ENCODE measurements around the gene PHACTR3. TPM values are rescaled to one million over a fixed set of nuclear protein-coding genes. Genes with fewer than 3 reads are reported as not detected.

The PHACTR3 gene
- total RNA-seq, 1 experiment from 2014 or later = not detected

DNA sequence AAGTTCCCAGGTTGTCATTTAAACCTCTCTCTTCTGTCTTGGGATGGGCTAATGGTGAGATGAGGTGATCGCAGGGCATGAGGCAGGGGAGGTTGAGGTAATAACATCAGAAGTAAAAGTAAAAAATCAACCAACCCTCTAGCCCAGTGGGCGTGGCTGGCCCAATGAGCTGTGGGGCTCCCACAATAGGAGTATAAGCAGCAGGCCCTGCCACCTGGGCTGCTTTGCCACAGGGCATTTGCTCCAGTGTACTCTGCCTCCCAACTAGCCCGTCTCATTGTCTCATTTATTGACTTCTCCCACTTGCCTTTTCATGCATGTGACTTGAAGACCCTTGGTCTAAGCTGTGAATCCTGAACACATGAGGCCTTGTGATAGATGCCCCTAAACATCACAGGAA is 62.8 kb downstream of the PHACTR3 start:
- CTCF ChIA-PET = no interaction called here
- H2AFZ ChIP-seq (ENCODE audit: low read depth, low read length, poor library complexity, severe bottlenecking) = no peak overlapping the region
- DNase-seq (ENCODE audit: low read depth, low spot score) (no peak), ATAC-seq (no peak)
- no peak for TF ChIP-seq SRF (IDR thresholded peaks at IDR 0.05; ENCODE audit: low read depth)
- TF ChIP-seq, protein P1, sequence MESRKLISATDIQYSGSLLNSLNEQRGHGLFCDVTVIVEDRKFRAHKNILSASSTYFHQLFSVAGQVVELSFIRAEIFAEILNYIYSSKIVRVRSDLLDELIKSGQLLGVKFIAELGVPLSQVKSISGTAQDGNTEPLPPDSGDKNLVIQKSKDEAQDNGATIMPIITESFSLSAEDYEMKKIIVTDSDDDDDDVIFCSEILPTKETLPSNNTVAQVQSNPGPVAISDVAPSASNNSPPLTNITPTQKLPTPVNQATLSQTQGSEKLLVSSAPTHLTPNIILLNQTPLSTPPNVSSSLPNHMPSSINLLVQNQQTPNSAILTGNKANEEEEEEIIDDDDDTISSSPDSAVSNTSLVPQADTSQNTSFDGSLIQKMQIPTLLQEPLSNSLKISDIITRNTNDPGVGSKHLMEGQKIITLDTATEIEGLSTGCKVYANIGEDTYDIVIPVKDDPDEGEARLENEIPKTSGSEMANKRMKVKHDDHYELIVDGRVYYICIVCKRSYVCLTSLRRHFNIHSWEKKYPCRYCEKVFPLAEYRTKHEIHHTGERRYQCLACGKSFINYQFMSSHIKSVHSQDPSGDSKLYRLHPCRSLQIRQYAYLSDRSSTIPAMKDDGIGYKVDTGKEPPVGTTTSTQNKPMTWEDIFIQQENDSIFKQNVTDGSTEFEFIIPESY (IDR thresholded peaks at IDR 0.05; ENCODE audit: extremely low read depth, insufficient replicate concordance, low read length) = no peak
- TF ChIP-seq ELF1 (IDR thresholded peaks at IDR 0.05; ENCODE audit: borderline replicate concordance, low read depth) = no peak
- TF ChIP-seq, protein P2, sequence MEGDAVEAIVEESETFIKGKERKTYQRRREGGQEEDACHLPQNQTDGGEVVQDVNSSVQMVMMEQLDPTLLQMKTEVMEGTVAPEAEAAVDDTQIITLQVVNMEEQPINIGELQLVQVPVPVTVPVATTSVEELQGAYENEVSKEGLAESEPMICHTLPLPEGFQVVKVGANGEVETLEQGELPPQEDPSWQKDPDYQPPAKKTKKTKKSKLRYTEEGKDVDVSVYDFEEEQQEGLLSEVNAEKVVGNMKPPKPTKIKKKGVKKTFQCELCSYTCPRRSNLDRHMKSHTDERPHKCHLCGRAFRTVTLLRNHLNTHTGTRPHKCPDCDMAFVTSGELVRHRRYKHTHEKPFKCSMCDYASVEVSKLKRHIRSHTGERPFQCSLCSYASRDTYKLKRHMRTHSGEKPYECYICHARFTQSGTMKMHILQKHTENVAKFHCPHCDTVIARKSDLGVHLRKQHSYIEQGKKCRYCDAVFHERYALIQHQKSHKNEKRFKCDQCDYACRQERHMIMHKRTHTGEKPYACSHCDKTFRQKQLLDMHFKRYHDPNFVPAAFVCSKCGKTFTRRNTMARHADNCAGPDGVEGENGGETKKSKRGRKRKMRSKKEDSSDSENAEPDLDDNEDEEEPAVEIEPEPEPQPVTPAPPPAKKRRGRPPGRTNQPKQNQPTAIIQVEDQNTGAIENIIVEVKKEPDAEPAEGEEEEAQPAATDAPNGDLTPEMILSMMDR (IDR thresholded peaks at IDR 0.05 in 2 of 3, conservative IDR thresholded peaks at IDR 0.05 in 1 of 3; ENCODE audit: borderline replicate concordance in 1 of 3, insufficient read depth in 1 of 3, low read depth in 2 of 3, low read length in 2 of 3) = no peak
- TF ChIP-seq ZFX (IDR thresholded peaks at IDR 0.05) = no peak
- no peak for TF ChIP-seq EGR1 (IDR thresholded peaks at IDR 0.05; ENCODE audit: low read depth)
- TF ChIP-seq SP1 (IDR thresholded peaks at IDR 0.05; ENCODE audit: low read depth) = no peak
- TF ChIP-seq POLR2A (IDR thresholded peaks at IDR 0.05; ENCODE audit: borderline replicate concordance, extremely low read depth, insufficient read depth, insufficient read length) = no peak
- TF ChIP-seq, protein P3, sequence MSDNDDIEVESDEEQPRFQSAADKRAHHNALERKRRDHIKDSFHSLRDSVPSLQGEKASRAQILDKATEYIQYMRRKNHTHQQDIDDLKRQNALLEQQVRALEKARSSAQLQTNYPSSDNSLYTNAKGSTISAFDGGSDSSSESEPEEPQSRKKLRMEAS (IDR thresholded peaks at IDR 0.05) = no peak
- TF ChIP-seq EZH2phosphoT487 (IDR thresholded peaks at IDR 0.05; ENCODE audit: borderline replicate concordance) = no peak
- no peak for TF ChIP-seq JUND (IDR thresholded peaks at IDR 0.05)
- no peak for TF ChIP-seq YY1 (IDR thresholded peaks at IDR 0.05; ENCODE audit: extremely low read depth, insufficient replicate concordance, low read depth, low read length)
- TF ChIP-seq CBX3 (IDR thresholded peaks at IDR 0.05; ENCODE audit: low read depth) = no peak
- TF ChIP-seq ZNF274 (IDR thresholded peaks at IDR 0.05; ENCODE audit: low read depth, low read length) = no peak
- H3K36me3 ChIP-seq (ENCODE audit: control insufficient read depth in 1 of 2, insufficient read depth in 2 of 2, low read length in 2 of 2) = no peaks in the 10 kb centered on the region
- no peaks in the 10 kb centered on the region for H3K4me1 ChIP-seq (ENCODE audit: control insufficient read depth in 1 of 2, insufficient read depth in 2 of 2, low read length in 2 of 2)
- H3K27me3 ChIP-seq (ENCODE audit: insufficient read depth, low read length) = peaks cover 28% of the 10 kb centered on the region
- POLR2A ChIA-PET = no interaction called here
- intact Hi-C loops (cut with micrococcal nuclease) = no loop called here
- no peaks in the 10 kb centered on the region for H3K79me2 ChIP-seq (ENCODE audit: insufficient read depth, low read length)
- no TSS peak for BruUV-seq (replicated peaks)
- H4K20me1 ChIP-seq (ENCODE audit: insufficient read depth) = no peaks in the 10 kb centered on the region
- H3K4me2 ChIP-seq (ENCODE audit: low read length) = no peak overlapping the region
- no peak overlapping the region for H3K9ac ChIP-seq (ENCODE audit: low read length)
- H3K4me3 ChIP-seq (replicated peaks in 1 of 2; ENCODE audit: low read depth in 1 of 2, low read length in 2 of 2) = no peak overlapping the region
- no peak overlapping the region for H3K27ac ChIP-seq (ENCODE audit: low read depth, low read length)
- RAD21 ChIA-PET (ENCODE audit: low non-redundant PET in 1 of 2, low total read pairs in 2 of 2, uncharacterized antibody in 2 of 2, unreplicated experiment in 2 of 2) = no interaction called here
- no peaks in the 10 kb centered on the region for H3K9me3 ChIP-seq (ENCODE audit: control insufficient read depth in 1 of 2, insufficient read depth in 1 of 2, low read depth in 1 of 2, low read length in 2 of 2)
- no peaks in the 10 kb centered on the region for H3K9me2 ChIP-seq (ENCODE audit: insufficient read depth)

All from HCT116 (cell line).